ENCODE measurements around the gene ZDHHC7. TPM values are rescaled to one million over a fixed set of nuclear protein-coding genes. Genes with fewer than 3 reads are reported as not detected.

The ZDHHC7 gene
- total RNA-seq, 4 donors from 2014 or later = 45.9 to 65.5 (median 54.3) TPM

DNA sequence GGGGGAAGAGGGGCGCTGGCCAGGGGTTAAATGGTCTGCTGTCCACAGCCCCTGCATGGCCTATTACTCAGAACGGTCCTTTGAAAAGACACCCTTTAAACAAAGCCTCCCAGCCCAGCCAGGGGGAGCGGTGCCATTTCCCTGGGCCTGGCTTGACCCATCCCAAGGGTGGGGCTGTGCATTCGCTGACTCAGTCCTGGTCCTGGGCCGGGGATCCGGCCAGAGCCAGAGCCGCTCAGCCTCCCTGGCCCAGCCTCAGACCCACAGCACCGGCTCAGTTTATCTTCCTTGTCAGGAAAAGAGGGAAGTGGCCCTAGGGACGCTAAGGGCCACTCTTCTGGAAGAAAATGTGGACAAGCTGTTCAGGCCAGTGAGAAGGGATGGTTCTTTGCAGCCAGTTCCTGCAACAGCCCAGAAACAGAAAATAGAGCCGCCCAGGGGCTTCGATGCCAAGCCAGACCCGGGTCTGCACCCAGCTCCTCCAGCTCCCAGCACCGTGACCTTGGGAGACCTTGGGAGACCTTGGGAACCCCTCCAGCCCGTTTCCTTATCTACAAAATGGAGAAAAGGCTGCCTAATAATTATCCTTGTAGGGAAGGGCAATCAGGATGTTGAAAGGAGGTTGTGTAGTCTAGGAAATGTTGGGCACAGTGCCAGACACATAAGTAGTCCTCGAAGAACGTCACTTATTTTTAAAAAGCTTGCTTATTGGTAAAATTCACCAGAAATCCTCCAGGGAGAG, 82.5 kb downstream of the ZDHHC7 start:
- Histone ChIP-seq H3K36me3 (no peaks in the 10 kb centered on the region), H3K4me1 (peaks cover 50% of the 10 kb centered on the region), H3K27me3 (no peaks in the 10 kb centered on the region), H3K4me3 (no peak overlapping the region), H3K9me3 (no peaks in the 10 kb centered on the region), H3K27ac (peak overlapping the region; percentile 31)
- WGBS = 47% methylated on average over 15 of the region's 16 CpGs
- DNase-seq (ENCODE audit: low spot score in 2 of 2) = peak; percentile 88 to 93
- TF ChIP-seq POLR2A (IDR thresholded peaks at IDR 0.05) = no peak

DNA sequence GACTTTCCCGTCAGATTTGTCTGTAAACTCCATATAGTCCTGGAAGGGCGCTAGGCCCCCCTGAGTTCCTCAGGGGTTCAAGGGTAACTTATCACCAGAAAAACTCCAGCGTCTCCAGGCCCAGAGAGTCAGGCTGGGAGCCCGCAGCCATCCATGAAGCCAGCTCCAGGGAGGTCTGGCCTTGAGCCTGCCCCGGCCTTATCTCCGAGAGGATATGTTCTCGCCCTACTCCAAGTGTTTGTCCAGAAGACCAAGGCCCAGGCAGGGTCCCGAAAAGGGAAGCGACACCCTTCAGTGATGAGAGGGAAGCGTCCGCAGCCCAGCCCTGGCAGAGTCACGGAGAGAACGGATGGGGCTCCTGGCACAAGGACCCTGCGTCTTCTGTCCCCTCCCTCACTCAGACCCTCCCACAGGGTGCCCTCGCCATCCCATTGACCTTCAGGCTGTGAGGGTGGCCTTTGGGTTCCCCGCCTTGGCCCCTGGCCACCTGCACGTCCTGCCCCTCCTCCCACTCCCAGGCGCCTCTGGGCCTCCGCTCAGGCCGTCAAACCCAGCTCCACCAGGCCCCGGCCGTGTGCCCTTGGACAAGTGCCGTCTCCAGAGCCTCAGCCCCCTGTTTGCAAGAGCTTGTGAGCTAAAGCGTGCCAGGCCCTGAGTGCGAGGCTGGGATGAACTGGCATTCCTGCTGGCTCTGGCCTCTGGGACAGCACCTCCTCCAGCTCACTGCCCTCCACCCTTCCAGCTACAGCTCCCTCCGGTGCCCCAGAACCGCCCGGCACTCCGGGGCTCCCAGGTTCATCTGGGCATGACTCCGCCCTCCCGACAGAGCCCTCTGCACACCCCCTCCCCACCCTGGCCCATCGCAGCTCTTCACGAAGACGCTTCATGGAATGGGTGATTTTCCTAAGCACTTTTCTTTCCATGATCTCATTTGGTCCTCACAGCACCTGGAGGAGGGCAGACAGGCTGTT, 83.4 kb downstream of the ZDHHC7 start:
- H3K4me1 ChIP-seq = peaks cover 48% of the 10 kb centered on the region
- no peak overlapping the region for H3K4me3 ChIP-seq
- no peaks in the 10 kb centered on the region for H3K36me3 ChIP-seq
- no peaks in the 10 kb centered on the region for H3K27me3 ChIP-seq
- TF ChIP-seq POLR2A (IDR thresholded peaks at IDR 0.05) (no peak), POLR2AphosphoS5 (IDR thresholded peaks at IDR 0.05) (no peak), EP300 (IDR thresholded peaks at IDR 0.05) (no peak), CTCF (IDR thresholded peaks at IDR 0.05) (no peak)
- no peak for DNase-seq (ENCODE audit: low spot score in 2 of 2)
- 69% methylated on average over 29 of the region's 34 CpGs for WGBS
- peak overlapping the region; percentile 12 for H3K27ac ChIP-seq
- H3K9me3 ChIP-seq = no peaks in the 10 kb centered on the region

DNA sequence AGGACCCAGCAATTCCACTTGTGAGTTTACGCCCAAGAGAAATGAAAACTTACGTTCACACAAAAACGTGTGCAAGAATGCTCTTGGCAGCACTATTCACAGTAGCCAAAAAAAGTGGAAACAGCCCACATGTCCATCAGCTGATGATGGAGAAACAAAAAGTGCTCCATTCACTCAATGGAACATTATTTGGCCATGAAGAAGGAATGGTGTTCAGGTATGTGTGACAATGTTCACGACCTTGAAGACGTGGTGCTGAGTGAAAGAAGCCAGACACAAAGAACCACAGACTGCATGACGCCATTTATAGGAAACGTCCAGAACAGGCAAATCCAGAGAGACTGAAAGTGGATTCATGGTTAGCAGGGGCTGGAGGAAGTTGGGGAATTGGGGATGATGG, 84.9 kb downstream of the ZDHHC7 start:
- 43% methylated on average over 7 of the region's 7 CpGs for WGBS
- DNase-seq (ENCODE audit: low spot score in 2 of 2) = no peak
- Histone ChIP-seq H3K27ac (no peak overlapping the region), H3K4me3 (no peak overlapping the region), H3K27me3 (no peaks in the 10 kb centered on the region), H3K36me3 (no peaks in the 10 kb centered on the region), H3K4me1 (peaks cover 55% of the 10 kb centered on the region), H3K9me3 (no peaks in the 10 kb centered on the region)
- TF ChIP-seq POLR2AphosphoS5 (IDR thresholded peaks at IDR 0.05) (no peak), CTCF (IDR thresholded peaks at IDR 0.05) (no peak), EP300 (IDR thresholded peaks at IDR 0.05) (no peak), POLR2A (IDR thresholded peaks at IDR 0.05) (no peak)

DNA sequence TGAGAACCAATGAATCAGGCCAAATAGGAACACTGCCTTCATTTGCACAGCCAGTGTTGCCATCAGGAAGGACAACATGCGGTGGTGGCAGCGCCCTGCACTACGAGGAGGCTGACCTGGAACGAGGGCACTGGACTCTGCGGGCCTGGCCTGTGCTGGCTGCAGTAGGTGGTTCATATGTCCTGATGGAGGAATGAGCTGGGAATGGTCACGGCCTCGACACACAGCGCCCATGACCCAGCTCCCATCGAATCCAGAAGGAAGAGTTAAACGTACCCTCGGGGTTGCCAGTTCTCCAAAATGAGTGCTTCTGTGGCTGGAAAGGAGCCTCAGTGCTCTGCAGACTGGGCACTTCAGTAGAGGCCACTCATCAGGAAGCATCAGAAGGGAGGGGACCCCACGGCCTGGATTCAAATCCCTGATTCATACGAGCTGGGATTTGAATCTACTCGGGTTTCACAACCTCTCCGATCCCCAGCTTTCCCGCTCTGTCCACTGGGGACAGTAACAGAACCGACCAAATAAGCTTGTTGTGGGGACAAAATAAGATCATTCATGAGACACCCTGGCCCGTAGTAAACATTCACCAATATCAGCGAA, 85.5 kb downstream of the ZDHHC7 start:
- WGBS = 87% methylated on average over 17 of the region's 19 CpGs
- no peak for DNase-seq (ENCODE audit: low spot score in 2 of 2)
- Histone ChIP-seq H3K27me3 (no peaks in the 10 kb centered on the region), H3K9me3 (no peaks in the 10 kb centered on the region), H3K27ac (no peak overlapping the region), H3K36me3 (no peaks in the 10 kb centered on the region), H3K4me3 (no peak overlapping the region), H3K4me1 (peaks cover 55% of the 10 kb centered on the region)
- TF ChIP-seq POLR2A (IDR thresholded peaks at IDR 0.05) (no peak), POLR2AphosphoS5 (IDR thresholded peaks at IDR 0.05) (no peak), EP300 (IDR thresholded peaks at IDR 0.05) (no peak), CTCF (IDR thresholded peaks at IDR 0.05) (no peak)

GRCh38 chr16:84925092-84925772, 86.1 kb downstream of the ZDHHC7 start:
- H3K27ac ChIP-seq = no peak overlapping the region
- no peaks in the 10 kb centered on the region for H3K27me3 ChIP-seq
- no peaks in the 10 kb centered on the region for H3K9me3 ChIP-seq
- H3K4me3 ChIP-seq = no peak overlapping the region
- TF ChIP-seq EP300 (IDR thresholded peaks at IDR 0.05) (no peak), CTCF (IDR thresholded peaks at IDR 0.05) (peak; percentile 56 to 67), POLR2AphosphoS5 (IDR thresholded peaks at IDR 0.05) (no peak)
- H3K4me1 ChIP-seq = peaks cover 55% of the 10 kb centered on the region
- no peaks in the 10 kb centered on the region for H3K36me3 ChIP-seq
- WGBS = 87% methylated on average over 8 of the region's 11 CpGs
- no peak for DNase-seq (ENCODE audit: low spot score in 2 of 2)

Measured in suprapubic skin (tissue), 4 donors.